Fibroblast of upper back skin (primary cell): ENCODE data around the gene DNAI1.
A peak's percentile ranks its signal among the peaks of the same experiment; 100 is the strongest.
"Not testable (repeated sequence)": the region's sequence is repeated elsewhere in the genome, so short reads cannot be mapped to it uniquely, and the experiment has no call there.

ENCODE experiments used
- DNase-seq: peaks from one replicate; pipeline ENCODE4 v3.0.0-alpha.2; 2013

The DNAI1 gene

GRCh38 chr9:34458013-34458958, at the start of gene DNAI1, which contains the start of gene FAM219A:
DNAI1 (plus strand) TSS chr9:34458805; CDS start chr9:34459006, 201 bp downstream.
FAM219A (minus strand) TSS chr9:34458570; CDS start chr9:34458263, 307 bp downstream.
- peak; percentile 98 for DNase-seq

GRCh38 chr9:34409154-34409553, 49.5 kb upstream of the DNAI1 start:
- DNase-seq: no peak

GRCh38 chr9:34412336-34412735, 46.3 kb upstream of the DNAI1 start:
- DNase-seq: no peak

- DNase-seq: peak; percentile 60
Observed at GRCh38 chr9:34413231-34413852, 45.3 kb upstream of the DNAI1 start.

- no peak for DNase-seq
Observed at GRCh38 chr9:34417734-34418133, 40.9 kb upstream of the DNAI1 start.

GRCh38 chr9:34419716-34420504, 38.7 kb upstream of the DNAI1 start:
- no peak for DNase-seq

- no peak for DNase-seq
Observed at GRCh38 chr9:34426347-34427074, 32.1 kb upstream of the DNAI1 start.

- no peak for DNase-seq
Observed at GRCh38 chr9:34428325-34428958, 30.2 kb upstream of the DNAI1 start.

- peak; percentile 78 for DNase-seq
Observed at GRCh38 chr9:34430843-34431437, 27.7 kb upstream of the DNAI1 start.

GRCh38 chr9:34431667-34432066, 26.9 kb upstream of the DNAI1 start:
- peak; percentile 16 for DNase-seq

- peak; percentile 66 for DNase-seq
Observed at GRCh38 chr9:34437006-34437925, 21.3 kb upstream of the DNAI1 start.

GRCh38 chr9:34437926-34438307, 20.7 kb upstream of the DNAI1 start:
- DNase-seq: not testable (repeated sequence)

GRCh38 chr9:34438465-34438864, 20.1 kb upstream of the DNAI1 start:
- not testable (repeated sequence) for DNase-seq

- no peak for DNase-seq
Observed at GRCh38 chr9:34440017-34440416, 18.6 kb upstream of the DNAI1 start.

GRCh38 chr9:34442770-34443169, 15.8 kb upstream of the DNAI1 start:
- no peak for DNase-seq

GRCh38 chr9:34443533-34443932, 15.1 kb upstream of the DNAI1 start:
- no peak for DNase-seq

- no peak for DNase-seq
Observed at GRCh38 chr9:34443976-34444375, 14.6 kb upstream of the DNAI1 start.

- peak; percentile 46 for DNase-seq
Observed at GRCh38 chr9:34446468-34446891, 12.1 kb upstream of the DNAI1 start.

- no peak for DNase-seq
Observed at GRCh38 chr9:34446951-34447350, 11.7 kb upstream of the DNAI1 start.

GRCh38 chr9:34450644-34451043, 8.0 kb upstream of the DNAI1 start:
- no peak for DNase-seq
